Posterior vena cava (tissue), 2 donors: ENCODE results near the gene PAPSS1. TPM values are rescaled to one million over a fixed set of nuclear protein-coding genes. Genes with fewer than 3 reads are reported as not detected.
A peak's percentile ranks its signal among the peaks of the same experiment; 100 is the strongest.

Experiments used
- DNase-seq: peaks from one replicate; pipeline ENCODE4 v3.0.0-alpha.2; 2020; ENCODE audit warnings: low spot score
- intact Hi-C, 2 donors: fragments of 100-400 bp; cut with DNase I; formaldehyde crosslinking; loops; one replicate each; pipeline versions ENCODE4 v1.14.1 to v1.14.2; 2022 to 2023
- total RNA-seq, 2 donors: library from RNA; stranded (reverse); fragmentation: NEBNext Ultra II Directional; extraction: Animal tissue kit (Norgen Biotek cat#: 25700); gene quantifications; one replicate each; pipeline ENCODE4 v1.2.1, GENCODE V29; 2021
- donor health status: DM: yes; HTN: yes; CAD: no.
- donor health status: DM: yes; HTN: yes; CAD: no.

Gene PAPSS1
- total RNA-seq, 2 donors from 2014 or later: 31.6 to 32.5 TPM

DNA sequence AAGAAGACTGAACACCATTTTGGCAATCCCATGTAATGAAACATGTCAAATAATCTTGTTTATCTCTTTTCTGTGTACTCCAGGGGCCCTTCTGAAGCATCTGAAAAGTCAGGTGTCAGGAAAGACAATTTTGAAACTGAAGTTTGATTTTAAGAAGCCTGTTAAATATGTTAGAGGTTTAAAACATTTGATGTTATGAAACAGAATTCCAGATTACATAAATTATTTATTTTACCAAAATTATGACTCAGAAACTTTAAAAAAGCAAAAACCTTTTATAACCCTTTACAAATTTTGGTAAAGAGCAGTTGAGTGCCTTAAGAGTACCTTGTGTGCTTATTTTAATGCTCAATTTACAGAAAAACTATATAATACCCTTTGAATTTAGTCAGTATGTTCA is 130.8 kb downstream of the PAPSS1 start:
- no peak for DNase-seq
- intact Hi-C loops: no loop called here

- intact Hi-C loops: no loop called here
- no peak for DNase-seq
Observed at GRCh38 chr4:107586371-107586770, 133.7 kb downstream of the PAPSS1 start.

DNA sequence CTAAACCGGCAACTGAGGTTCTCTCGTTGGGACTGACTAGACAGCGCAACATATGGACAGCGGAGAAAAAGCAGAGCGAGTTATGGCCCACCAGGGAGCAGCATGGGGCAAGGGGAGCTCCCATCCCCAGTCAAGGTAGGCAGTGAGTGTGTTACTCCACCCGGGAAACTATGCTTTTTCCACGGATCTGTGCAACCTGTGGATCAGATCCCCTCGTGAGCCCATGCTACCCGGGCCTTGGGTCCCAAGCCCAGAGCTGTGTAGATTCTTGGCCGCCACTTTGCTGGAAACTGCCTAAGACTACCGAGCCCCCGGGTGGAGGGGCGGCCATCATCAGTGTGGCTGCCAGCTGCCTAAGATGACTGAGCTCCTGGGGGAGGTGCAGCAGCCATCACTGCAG is 140.9 kb downstream of the PAPSS1 start:
- intact Hi-C loops: no loop called here
- peak; percentile 64 for DNase-seq

DNA sequence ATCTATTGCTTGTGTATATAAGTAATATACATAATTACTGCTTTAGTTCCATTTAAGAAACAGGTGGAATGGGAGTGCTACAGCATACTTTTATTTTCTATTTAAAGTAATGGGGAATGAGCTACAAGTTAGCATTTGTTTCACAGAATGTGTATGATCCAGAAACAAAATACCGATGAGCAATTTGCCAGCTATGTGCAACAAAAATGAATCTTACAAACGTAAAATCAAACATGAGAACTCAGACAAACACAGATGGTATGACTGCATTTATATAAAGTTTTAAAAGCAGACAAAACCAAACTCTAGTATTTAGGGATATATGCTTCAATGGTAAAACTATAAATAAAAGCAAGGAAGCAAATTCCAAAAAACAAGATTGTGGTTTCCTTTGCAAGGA is 141.7 kb downstream of the PAPSS1 start:
- intact Hi-C loops: no loop called here
- DNase-seq: no peak

- no peak for DNase-seq
- intact Hi-C loops: no loop called here
Observed at GRCh38 chr4:107577743-107578142, 142.3 kb downstream of the PAPSS1 start.

DNA sequence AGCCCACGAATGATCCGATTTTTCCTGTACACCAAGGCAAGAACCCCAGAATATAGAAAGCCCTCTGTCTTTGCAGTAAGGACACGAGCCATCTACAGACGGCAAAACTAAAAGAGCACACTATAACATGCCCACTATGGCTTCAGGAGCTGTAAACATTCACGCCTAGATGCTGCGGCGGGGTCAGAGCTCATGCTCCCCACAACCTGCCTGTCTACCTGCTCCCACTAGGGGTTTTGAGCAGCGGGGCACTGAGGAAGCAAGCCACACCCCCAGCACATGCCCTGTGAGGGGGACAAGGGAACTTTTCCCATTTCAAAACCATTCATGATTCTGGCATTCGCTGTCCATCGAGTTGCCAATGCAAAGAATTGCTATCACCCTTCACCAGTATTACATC is 144.8 kb downstream of the PAPSS1 start:
- intact Hi-C loops: no loop called here
- DNase-seq: no peak

DNA sequence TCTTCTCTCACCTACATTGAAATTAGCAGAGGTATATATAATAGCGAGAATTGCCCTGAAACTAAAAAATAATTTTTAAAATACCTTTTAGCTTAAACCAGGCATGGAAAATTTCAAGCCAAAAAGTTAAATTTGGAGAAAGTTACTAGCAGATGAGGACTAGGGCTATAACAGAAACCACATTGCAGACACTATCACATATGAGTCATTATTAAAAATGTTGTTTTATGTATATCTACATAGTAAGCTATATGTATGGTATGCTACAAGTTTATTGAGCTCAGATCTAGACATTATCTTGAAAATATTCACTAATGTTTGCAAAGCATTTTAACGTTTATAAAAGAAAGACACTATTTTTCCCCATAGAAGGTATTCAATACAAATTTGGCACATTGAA is 147.8 kb downstream of the PAPSS1 start:
- DNase-seq: no peak
- intact Hi-C loops: no loop called here

- intact Hi-C loops: no loop called here
- DNase-seq: no peak
Observed at GRCh38 chr4:107570952-107571351, 149.1 kb downstream of the PAPSS1 start.

GRCh38 chr4:107564326-107564725 is 155.7 kb downstream of the PAPSS1 start:
- intact Hi-C loops: no loop called here
- DNase-seq: no peak

Other genes with a start within 250 kb of the PAPSS1 start
- 10 to 100 TPM; 52.1 to 66.8 TPM for gene SGMS2, start 104.7 kb upstream of the PAPSS1 start, total RNA-seq
- 10 to 100 TPM; 12.2 to 13.2 TPM for gene CYP2U1, start 211.3 kb upstream of the PAPSS1 start, total RNA-seq